NCI-H2107 (cell line): Measurements from ENCODE around the gene LYSMD2.
A peak's percentile ranks its signal among the peaks of the same experiment; 100 is the strongest.

Source experiments
- DNase-seq: peaks from one replicate; lab custom pipeline; 2025; lab: John Stamatoyannopoulos, UW

Gene LYSMD2

GRCh38 chr15:51751697-51752683 lies 14.5 kb upstream of the LYSMD2 start:
- DNase-seq = no peak

GRCh38 chr15:51750792-51751696 lies 13.6 kb upstream of the LYSMD2 start, which contains the start of gene TMOD2:
Gene TMOD2, plus strand, starts transcription at chr15:51751597. Its CDS starts 14,845 bp downstream, at chr15:51766442.
- DNase-seq = no peak

- no peak for DNase-seq
These were observed 12.7 kb upstream of the LYSMD2 start for GRCh38 chr15:51750186-51750585.

GRCh38 chr15:51749307-51749706 lies 11.9 kb upstream of the LYSMD2 start:
- no peak for DNase-seq

GRCh38 chr15:51739061-51739712 lies 1.7 kb upstream of the LYSMD2 start:
- DNase-seq = no peak

- DNase-seq = no peak
These were observed 1.1 kb upstream of the LYSMD2 start for GRCh38 chr15:51738553-51738952.

GRCh38 chr15:51736751-51737521 lies 519 bp downstream of the LYSMD2 start:
- DNase-seq = no peak

GRCh38 chr15:51736069-51736468 lies 1.4 kb downstream of the LYSMD2 start:
- no peak for DNase-seq

GRCh38 chr15:51735228-51736010 lies 2.0 kb downstream of the LYSMD2 start:
- DNase-seq = no peak

GRCh38 chr15:51732646-51733045 lies 4.8 kb downstream of the LYSMD2 start:
- no peak for DNase-seq

- no peak for DNase-seq
These were observed 5.7 kb downstream of the LYSMD2 start for GRCh38 chr15:51731549-51732267.

GRCh38 chr15:51727141-51727897 lies 10.1 kb downstream of the LYSMD2 start:
- DNase-seq = no peak

GRCh38 chr15:51726302-51727073 lies 11.0 kb downstream of the LYSMD2 start:
- DNase-seq = peak; percentile 54

GRCh38 chr15:51724673-51725072 lies 12.8 kb downstream of the LYSMD2 start:
- DNase-seq = no peak

GRCh38 chr15:51724199-51724598 lies 13.3 kb downstream of the LYSMD2 start:
- no peak for DNase-seq

GRCh38 chr15:51721199-51721960 lies 16.1 kb downstream of the LYSMD2 start:
- DNase-seq = no peak

- DNase-seq = no peak
These were observed 17.1 kb downstream of the LYSMD2 start for GRCh38 chr15:51720201-51720995.
